Liver (tissue), 9 donors: ENCODE measurements around the gene LAMP2. TPM values are rescaled to one million over a fixed set of nuclear protein-coding genes. Genes with fewer than 3 reads are reported as not detected.

Experiments used
- DNase-seq: peaks from one replicate; pipeline ENCODE4 v3.0.0-alpha.2; 2017; ENCODE audit warnings: low spot score
- H3K27ac ChIP-seq, 2 donors: one replicate each; pipeline ENCODE4 v1.7.0; 2013; ENCODE audit warnings: inconsistent platforms in 2 of 2, low read length in 2 of 2, control low read depth in 1 of 2, low read depth in 1 of 2, mild to moderate bottlenecking in 1 of 2
- H3K27me3 ChIP-seq, 4 donors: one replicate each; pipeline versions ENCODE4 v1.6.1 to v1.7.0; 2013; ENCODE audit warnings: low read length in 3 of 4, inconsistent platforms in 1 of 4, mild to moderate bottlenecking in 1 of 4, moderate library complexity in 1 of 4; ENCODE audit not compliant: control insufficient read depth in 4 of 4, insufficient read depth in 4 of 4
- H3K36me3 ChIP-seq, 4 donors: one replicate each; pipeline versions ENCODE4 v1.6.1 to v1.7.0; 2013; ENCODE audit warnings: low read length in 3 of 4, mild to moderate bottlenecking in 3 of 4, low read depth in 1 of 4, moderate library complexity in 1 of 4; ENCODE audit not compliant: control insufficient read depth in 4 of 4, insufficient read depth in 3 of 4
- H3K4me1 ChIP-seq, 4 donors: one replicate each; pipeline versions ENCODE4 v1.6.1 to v1.7.0; 2013; ENCODE audit warnings: low read length in 3 of 4, mild to moderate bottlenecking in 3 of 4, moderate library complexity in 1 of 4; ENCODE audit not compliant: control insufficient read depth in 4 of 4, insufficient read depth in 4 of 4
- H3K4me3 ChIP-seq, 3 donors: one replicate each; pipeline versions ENCODE4 v1.6.1 to v1.7.0; 2013; ENCODE audit warnings: low read length in 3 of 3, control low read depth in 1 of 3, low read depth in 1 of 3, mild to moderate bottlenecking in 1 of 3
- H3K9ac ChIP-seq, 2 donors: one replicate each; pipeline ENCODE4 v1.7.0; 2013; ENCODE audit warnings: low read length in 2 of 2, mild to moderate bottlenecking in 2 of 2, moderate library complexity in 2 of 2, control low read depth in 1 of 2, low read depth in 1 of 2
- H3K9me3 ChIP-seq, 4 donors: one replicate each; pipeline versions ENCODE4 v1.6.1 to v1.7.0; 2013; ENCODE audit warnings: low read length in 3 of 4; ENCODE audit not compliant: control insufficient read depth in 4 of 4
- CTCF ChIP-seq: fragments of 150-350 bp; IDR thresholded peaks from 2 replicates; pipeline ENCODE4 v1.5.1; 2017; ENCODE audit warnings: improper control_type of control experiment, low read depth, low read length; ENCODE audit not compliant: missing input control
- EGR1 ChIP-seq, 2 donors: IDR thresholded peaks; 2 replicates each; pipeline ENCODE4 v1.6.1; 2016 to 2018; ENCODE audit warnings: antibody characterized with exemption in 2 of 2, low read depth in 2 of 2
- FOXA1 ChIP-seq: IDR thresholded peaks from 2 replicates; pipeline ENCODE4 v1.6.1; 2016; ENCODE audit warnings: antibody characterized with exemption
- FOXA2 ChIP-seq: IDR thresholded peaks from 2 replicates; pipeline ENCODE4 v1.6.1; 2016; ENCODE audit warnings: antibody characterized with exemption
- GABPA ChIP-seq, 2 donors: IDR thresholded peaks in 1 of 2; conservative IDR thresholded peaks in 1 of 2; 2 replicates each; pipeline ENCODE4 v1.6.1; 2016; ENCODE audit warnings: antibody characterized with exemption in 2 of 2, mild to moderate bottlenecking in 1 of 2, moderate library complexity in 1 of 2
- HNF4A ChIP-seq, 2 donors: conservative IDR thresholded peaks; 2 replicates each; pipeline ENCODE4 v1.6.1; 2016; ENCODE audit warnings: antibody characterized with exemption in 2 of 2, mild to moderate bottlenecking in 2 of 2
- HNF4G ChIP-seq: IDR thresholded peaks from 2 replicates; pipeline ENCODE4 v1.6.1; 2016; ENCODE audit warnings: antibody characterized with exemption
- JUND ChIP-seq, 2 donors: IDR thresholded peaks; 2 replicates each; pipeline ENCODE4 v1.6.1; 2016; ENCODE audit warnings: antibody characterized with exemption in 2 of 2
- MAX ChIP-seq: IDR thresholded peaks from 2 replicates; pipeline ENCODE4 v1.6.1; 2016; ENCODE audit warnings: antibody characterized with exemption
- SP1 ChIP-seq: IDR thresholded peaks from 2 replicates; pipeline ENCODE4 v1.6.1; 2018; ENCODE audit warnings: antibody characterized with exemption, mild to moderate bottlenecking
- TAF1 ChIP-seq: conservative IDR thresholded peaks from 2 replicates; pipeline ENCODE4 v1.6.1; 2016; ENCODE audit warnings: antibody characterized with exemption, mild to moderate bottlenecking
- YY1 ChIP-seq: IDR thresholded peaks from 2 replicates; pipeline ENCODE4 v1.6.1; 2016; ENCODE audit warnings: antibody characterized with exemption, mild to moderate bottlenecking
- ZBTB33 ChIP-seq: IDR thresholded peaks from 2 replicates; pipeline ENCODE4 v1.6.1; 2016; ENCODE audit warnings: antibody characterized with exemption
- WGBS: extraction: QIAGEN DNeasy Blood & Tissue Kit; methylation state at CpG from one replicate; pipeline ENCODE4 v1.1.7; 2013; 5-methylcytosine and 5-hydroxymethylcytosine counted together
- polyA plus RNA-seq, 2 donors: library from polyadenylated mRNA; stranded (reverse) in 1 of 2; unstranded in 1 of 2; fragments of 200-250 nt in 1 of 2; fragments of >200 nt in 1 of 2; fragmentation: Nextera tagmentation in 1 of 2; extraction: Ambion mirVana in 1 of 2; gene quantifications; one replicate each; pipeline versions ENCODE4 v1.2.1 to v1.2.3, GENCODE V29; 2013 to 2015
- total RNA-seq, 2 donors: library from RNA; depleted of rRNA; stranded (reverse); fragments of >200 nt; gene quantifications; one replicate each; pipeline ENCODE4 v1.2.3, GENCODE V29; 2014
- TF ChIP-seq, protein P1 (sequence below): IDR thresholded peaks from 2 replicates; pipeline ENCODE4 v1.6.1; 2016; ENCODE audit warnings: antibody characterized with exemption, mild to moderate bottlenecking
- TF ChIP-seq, protein P2 (sequence below): IDR thresholded peaks from 2 replicates; pipeline ENCODE4 v1.6.1; 2016; ENCODE audit warnings: antibody characterized with exemption
- donor health status: healthy.
- donor health status: healthy.
- donor health status: healthy.
- donor health status: healthy.
- donor health status: healthy.

LAMP2 gene
- total and polyA plus RNA-seq, 4 donors = 80.0 to 140 (median 119) TPM

GRCh38 chrX:120402369-120402768 is 66.7 kb downstream of the LAMP2 start:
- H3K36me3 ChIP-seq = no peaks in the 10 kb centered on the region
- no peak for DNase-seq
- H3K4me3 ChIP-seq = no peak overlapping the region
- WGBS = 98% methylated on average over 2 of the region's 2 CpGs
- H3K27me3 ChIP-seq = peaks cover 0 to 2% (median 0%) of the 10 kb centered on the region in 4 donors
- peaks cover 0 to 3% (median 1%) of the 10 kb centered on the region in 4 donors for H3K9me3 ChIP-seq
- H3K27ac ChIP-seq = no peak overlapping the region
- H3K4me1 ChIP-seq = no peaks in the 10 kb centered on the region
- H3K9ac ChIP-seq = no peak overlapping the region
- no peak for TF ChIP-seq JUND (IDR thresholded peaks at IDR 0.05)
- TF ChIP-seq FOXA1 = no peak
- no peak for TF ChIP-seq TAF1
- TF ChIP-seq HNF4A (conservative IDR thresholded peaks at IDR 0.05) = no peak
- TF ChIP-seq, protein P1, sequence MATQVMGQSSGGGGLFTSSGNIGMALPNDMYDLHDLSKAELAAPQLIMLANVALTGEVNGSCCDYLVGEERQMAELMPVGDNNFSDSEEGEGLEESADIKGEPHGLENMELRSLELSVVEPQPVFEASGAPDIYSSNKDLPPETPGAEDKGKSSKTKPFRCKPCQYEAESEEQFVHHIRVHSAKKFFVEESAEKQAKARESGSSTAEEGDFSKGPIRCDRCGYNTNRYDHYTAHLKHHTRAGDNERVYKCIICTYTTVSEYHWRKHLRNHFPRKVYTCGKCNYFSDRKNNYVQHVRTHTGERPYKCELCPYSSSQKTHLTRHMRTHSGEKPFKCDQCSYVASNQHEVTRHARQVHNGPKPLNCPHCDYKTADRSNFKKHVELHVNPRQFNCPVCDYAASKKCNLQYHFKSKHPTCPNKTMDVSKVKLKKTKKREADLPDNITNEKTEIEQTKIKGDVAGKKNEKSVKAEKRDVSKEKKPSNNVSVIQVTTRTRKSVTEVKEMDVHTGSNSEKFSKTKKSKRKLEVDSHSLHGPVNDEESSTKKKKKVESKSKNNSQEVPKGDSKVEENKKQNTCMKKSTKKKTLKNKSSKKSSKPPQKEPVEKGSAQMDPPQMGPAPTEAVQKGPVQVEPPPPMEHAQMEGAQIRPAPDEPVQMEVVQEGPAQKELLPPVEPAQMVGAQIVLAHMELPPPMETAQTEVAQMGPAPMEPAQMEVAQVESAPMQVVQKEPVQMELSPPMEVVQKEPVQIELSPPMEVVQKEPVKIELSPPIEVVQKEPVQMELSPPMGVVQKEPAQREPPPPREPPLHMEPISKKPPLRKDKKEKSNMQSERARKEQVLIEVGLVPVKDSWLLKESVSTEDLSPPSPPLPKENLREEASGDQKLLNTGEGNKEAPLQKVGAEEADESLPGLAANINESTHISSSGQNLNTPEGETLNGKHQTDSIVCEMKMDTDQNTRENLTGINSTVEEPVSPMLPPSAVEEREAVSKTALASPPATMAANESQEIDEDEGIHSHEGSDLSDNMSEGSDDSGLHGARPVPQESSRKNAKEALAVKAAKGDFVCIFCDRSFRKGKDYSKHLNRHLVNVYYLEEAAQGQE = no peak
- TF ChIP-seq MAX = no peak
- TF ChIP-seq HNF4G = no peak
- no peak for TF ChIP-seq EGR1 (IDR thresholded peaks at IDR 0.05; ENCODE audit: low read depth in 2 of 2)

DNA sequence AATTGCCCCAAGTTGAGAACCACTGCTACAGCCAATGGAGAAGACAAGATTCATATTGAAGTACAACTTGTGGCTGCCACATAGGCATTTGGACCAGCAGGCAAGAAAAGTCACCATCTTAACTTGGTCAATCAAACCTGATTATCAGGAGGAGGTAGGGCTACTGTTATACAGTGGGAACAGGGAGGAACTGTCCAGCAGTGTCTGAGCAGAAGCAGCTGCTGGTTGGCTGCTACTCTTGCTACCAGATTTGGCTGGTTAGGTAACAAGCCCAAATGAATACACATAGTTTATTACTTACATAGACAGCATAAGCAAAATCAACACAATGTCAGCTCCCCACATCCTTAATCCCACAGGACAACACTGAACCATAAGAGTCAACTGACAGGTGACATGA is 67.8 kb downstream of the LAMP2 start:
- no peak for TF ChIP-seq YY1
- TF ChIP-seq CTCF = no peak
- no peak for TF ChIP-seq TAF1
- TF ChIP-seq, protein P2, sequence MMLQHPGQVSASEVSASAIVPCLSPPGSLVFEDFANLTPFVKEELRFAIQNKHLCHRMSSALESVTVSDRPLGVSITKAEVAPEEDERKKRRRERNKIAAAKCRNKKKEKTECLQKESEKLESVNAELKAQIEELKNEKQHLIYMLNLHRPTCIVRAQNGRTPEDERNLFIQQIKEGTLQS = no peak
- TF ChIP-seq, protein P1 = no peak
- no peak for TF ChIP-seq FOXA1
- TF ChIP-seq SP1 = no peak
- TF ChIP-seq GABPA (IDR thresholded peaks at IDR 0.05 in 1 of 2, conservative IDR thresholded peaks at IDR 0.05 in 1 of 2) = no peak
- TF ChIP-seq ZBTB33 = no peak
- no peak for TF ChIP-seq FOXA2
- no peak for TF ChIP-seq JUND (IDR thresholded peaks at IDR 0.05)
- no peak for TF ChIP-seq HNF4A (conservative IDR thresholded peaks at IDR 0.05)
- TF ChIP-seq HNF4G = no peak
- Histone ChIP-seq H3K9ac (no peak overlapping the region), H3K27me3 (peaks cover 0 to 2% (median 0%) of the 10 kb centered on the region in 4 donors), H3K4me3 (no peak overlapping the region), H3K4me1 (no peaks in the 10 kb centered on the region), H3K36me3 (no peaks in the 10 kb centered on the region), H3K9me3 (peaks cover 0 to 3% (median under 1%) of the 10 kb centered on the region in 4 donors), H3K27ac (no peak overlapping the region)
- no peak for DNase-seq
